GM18909 (cell line): Measurements from ENCODE around the gene TMEM79.
"Not testable (repeated sequence)": the region's sequence is repeated elsewhere in the genome, so short reads cannot be mapped to it uniquely, and the experiment has no call there.

Experiments
- ATAC-seq: cut with Tn5 transposase; IDR thresholded peaks from one replicate; pipeline ENCODE4 v1.9.1; 2021; ENCODE audit warnings: mild to moderate bottlenecking; ENCODE audit not compliant: unreplicated experiment, poor library complexity

Gene TMEM79

DNA sequence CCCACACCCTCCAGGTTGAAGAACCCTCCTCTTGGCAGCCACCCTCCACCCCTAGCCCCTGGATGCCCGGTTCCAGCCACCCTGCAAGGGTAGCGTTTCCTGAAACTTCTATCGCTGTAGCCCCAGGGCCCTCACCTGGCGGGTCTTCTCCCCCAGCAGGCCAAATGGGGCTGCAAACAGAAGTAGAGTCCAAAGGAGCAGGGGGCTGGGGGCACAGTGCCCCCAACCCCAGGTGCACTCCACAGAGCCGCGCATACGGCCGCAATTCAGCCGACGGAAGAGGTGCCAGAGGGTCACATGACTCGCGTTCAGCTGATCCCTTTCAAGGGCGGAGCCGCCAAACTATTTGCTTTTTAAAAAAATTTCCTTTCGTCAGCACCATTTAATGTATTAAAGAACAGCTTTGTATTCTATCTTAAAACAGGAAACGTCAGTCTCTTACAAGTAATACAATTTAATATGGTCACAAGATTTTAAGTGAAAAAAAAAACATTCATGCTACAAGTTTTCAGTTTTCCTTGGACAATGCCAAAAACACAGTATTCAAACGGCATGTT lies 11.3 kb downstream of the TMEM79 start, which contains the start of gene GLMP:
Gene GLMP, minus strand, starts transcription at position 289 of the 557 bp plus-strand sequence. Its CDS starts 34 bp downstream, at position 255.
- ATAC-seq: no peak

GRCh38 chr1:156298852-156299357 lies 14.8 kb downstream of the TMEM79 start, which contains the start of gene VHLL:
VHLL (minus strand) TSS chr1:156299307; CDS start chr1:156299189, 118 bp downstream.
- ATAC-seq: no peak

GRCh38 chr1:156303241-156303640 lies 19.1 kb downstream of the TMEM79 start:
- ATAC-seq: no peak

DNA sequence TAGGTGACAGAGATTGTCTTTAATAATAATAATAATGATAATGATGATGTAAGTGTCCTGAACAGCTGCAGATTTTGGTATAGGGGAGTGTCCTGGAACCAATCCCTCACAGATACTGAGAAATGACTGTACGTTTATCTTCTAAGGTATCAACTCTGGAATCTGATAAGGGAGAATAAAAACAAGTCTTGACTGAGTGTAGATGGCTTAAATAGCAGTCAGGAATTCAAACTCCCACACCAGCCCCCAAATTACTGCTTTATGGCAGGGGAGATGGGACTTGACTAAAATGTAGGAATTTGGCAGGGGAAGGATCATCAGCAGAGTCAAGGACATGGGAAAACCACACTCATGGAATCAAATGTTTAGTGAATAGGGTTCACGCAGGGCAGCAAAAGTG lies 21.1 kb downstream of the TMEM79 start:
- ATAC-seq: no peak

DNA sequence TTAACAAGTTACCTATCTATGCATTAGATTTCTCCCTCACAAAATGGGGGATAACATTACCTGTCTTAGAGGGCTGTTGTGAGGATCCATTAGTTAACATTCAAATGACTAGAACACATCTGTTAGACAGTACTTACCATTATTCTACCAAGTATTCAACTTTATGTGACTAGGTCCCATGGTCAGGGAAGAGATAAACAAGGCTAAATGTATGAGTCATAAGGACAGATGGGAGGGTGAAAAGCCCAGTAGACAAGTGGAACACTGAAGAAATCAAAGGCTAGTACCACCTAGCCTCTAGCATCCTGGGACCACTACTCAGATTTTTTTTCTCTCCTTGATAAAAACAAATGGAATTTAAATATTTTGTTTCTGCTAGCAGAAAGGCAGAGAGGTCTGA lies 24.0 kb downstream of the TMEM79 start:
- no peak for ATAC-seq

DNA sequence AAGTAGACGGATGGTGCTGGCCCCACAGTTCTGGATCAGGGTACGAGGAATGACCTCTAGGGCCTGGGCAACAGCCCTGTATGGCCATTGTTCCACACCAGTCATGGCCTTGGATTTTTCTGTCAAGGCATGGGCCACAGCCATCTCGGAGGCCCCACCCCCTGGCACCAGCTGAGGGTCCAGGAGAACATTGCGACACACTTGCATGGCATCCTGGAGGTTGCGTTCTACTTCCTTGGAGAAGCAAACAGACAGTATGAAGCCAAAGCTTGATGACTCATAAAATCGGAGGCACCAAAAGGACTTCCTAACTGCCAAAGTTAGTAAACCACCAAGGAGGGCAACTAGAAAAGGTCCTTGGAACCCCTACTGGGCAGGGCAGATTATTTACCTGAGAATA lies 26.8 kb downstream of the TMEM79 start:
- ATAC-seq: no peak

GRCh38 chr1:156316909-156317308 lies 32.8 kb downstream of the TMEM79 start:
- ATAC-seq: no peak

DNA sequence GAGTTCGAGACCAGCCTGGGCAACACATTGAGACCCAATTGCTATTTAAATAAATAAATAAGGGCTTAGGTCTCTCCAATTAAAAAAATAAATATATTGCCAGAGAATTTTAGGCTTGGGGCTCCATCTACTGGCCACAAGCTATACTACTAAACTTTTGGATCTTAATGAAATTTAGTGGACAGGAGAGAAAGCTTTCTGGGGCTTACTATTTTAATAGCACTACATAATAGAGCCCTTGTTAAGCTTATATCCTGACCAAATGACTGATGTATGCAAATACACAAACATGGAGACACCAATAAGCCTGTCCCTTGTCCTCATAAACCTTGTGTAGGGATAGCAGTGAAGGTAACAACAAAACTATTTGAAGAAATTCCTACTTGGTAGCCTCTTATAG lies 35.5 kb downstream of the TMEM79 start:
- no peak for ATAC-seq

DNA sequence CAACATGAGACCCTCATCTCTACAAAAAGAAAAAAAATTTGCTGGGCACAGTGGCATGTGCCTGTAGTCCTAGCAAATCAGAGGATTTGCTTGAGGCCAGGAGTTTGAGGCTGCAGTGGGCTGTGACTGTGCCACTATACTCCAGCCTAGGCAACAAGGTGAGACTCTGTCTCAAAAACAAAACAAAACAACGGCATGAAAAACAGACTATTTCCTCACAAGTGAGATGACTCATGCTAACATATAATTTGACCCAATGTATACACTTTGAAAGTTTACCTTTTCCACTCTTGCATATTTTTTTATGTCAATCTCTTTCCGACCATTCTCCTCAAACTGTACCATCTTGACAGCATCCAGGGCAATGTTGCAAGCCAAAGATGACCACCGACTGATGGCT lies 36.4 kb downstream of the TMEM79 start:
- no peak for ATAC-seq

DNA sequence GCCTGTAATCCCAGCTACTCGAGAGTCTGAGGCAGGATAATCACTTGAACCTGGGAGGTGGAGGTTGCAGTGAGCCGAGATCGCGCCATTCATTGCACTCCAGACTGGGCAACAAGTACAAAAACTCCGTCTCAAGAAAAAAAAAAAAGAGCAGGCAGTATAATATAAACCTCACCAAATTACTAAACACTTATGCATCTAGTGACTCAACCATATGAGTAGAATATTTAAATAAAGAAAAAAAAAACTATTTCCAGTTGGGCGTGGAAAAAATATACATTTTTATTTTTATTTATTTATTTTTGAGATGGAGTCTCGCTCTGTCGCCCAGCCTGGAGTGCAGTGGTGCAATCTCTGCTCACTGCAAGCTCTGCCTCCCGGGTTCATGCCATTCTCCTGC lies 39.1 kb downstream of the TMEM79 start:
- ATAC-seq: not testable (repeated sequence)

GRCh38 chr1:156336242-156336641 lies 52.1 kb downstream of the TMEM79 start:
- ATAC-seq: no peak

GRCh38 chr1:156337052-156337887 lies 53.1 kb downstream of the TMEM79 start:
- ATAC-seq: no peak

DNA sequence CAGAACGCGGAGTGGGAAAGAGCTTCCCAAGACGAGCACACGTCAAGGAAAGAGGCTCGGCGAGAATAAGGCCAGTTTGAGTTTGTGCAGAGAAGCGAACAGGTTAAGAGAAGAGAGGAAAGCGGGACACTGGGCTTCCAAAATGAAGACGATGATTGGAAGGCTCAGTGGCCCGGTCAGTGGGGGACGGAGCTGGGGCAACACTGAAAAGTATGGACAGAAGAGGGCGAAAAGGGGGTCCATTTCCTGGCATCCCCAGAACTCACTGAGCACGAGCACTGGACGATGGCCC lies 53.7 kb downstream of the TMEM79 start:
- peak; percentile 2 for ATAC-seq

GRCh38 chr1:156338180-156338976 lies 54.3 kb downstream of the TMEM79 start, which contains the start of the genes CCT3 and TSACC:
CCT3 (minus strand) TSS chr1:156338292; CDS start chr1:156338184, 108 bp downstream.
TSACC (plus strand) TSS chr1:156338526; CDS start chr1:156339758, 1,232 bp downstream.
- ATAC-seq: peak; percentile 94
